WTC11 (cell line): ENCODE data around the gene CDS1. TPM values are rescaled to one million over a fixed set of nuclear protein-coding genes. Genes with fewer than 3 reads are reported as not detected.
"Not testable (repeated sequence)": the region's sequence is repeated elsewhere in the genome, so short reads cannot be mapped to it uniquely, and the experiment has no call there.

Experiments
- ATAC-seq: fragments of 200-7000 bp; cut with Tn5 transposase; 2 replicates; pipeline ENCODE4 v1.10.0; 2021; ENCODE audit warnings: mild to moderate bottlenecking, moderate library complexity
- CTCF ChIA-PET: fragments of 300-600 bp; sonication (Branson Sonifier 250); formaldehyde crosslinking; loops from one replicate; lab custom pipeline; 2021; ENCODE audit warnings: antibody characterized with exemption; lab: Charles Lee
- POLR2A ChIA-PET: fragments of 350-600 bp; sonication (Branson Sonifier 250); formaldehyde crosslinking; loops from one replicate; lab custom pipeline; 2021; ENCODE audit warnings: antibody characterized with exemption; lab: Charles Lee
- DNase-seq: peaks from one replicate; pipeline ENCODE4 v3.0.0; 2021; ENCODE audit warnings: low spot score
- H3K27ac Mint-ChIP-seq: 2 replicates; pipeline ENCODE4 v1.8.0; 2021; ENCODE audit warnings: mixed read lengths
- H3K27me3 Mint-ChIP-seq: 2 replicates; pipeline ENCODE4 v1.8.0; 2021; ENCODE audit warnings: low read depth, mild to moderate bottlenecking, moderate library complexity, mixed read lengths
- H3K36me3 Mint-ChIP-seq: 2 replicates; pipeline ENCODE4 v1.8.0; 2021; ENCODE audit warnings: mixed read lengths
- H3K4me1 Mint-ChIP-seq: 2 replicates; pipeline ENCODE4 v1.8.0; 2022; ENCODE audit warnings: mixed read lengths
- H3K4me3 Mint-ChIP-seq: 2 replicates; pipeline ENCODE4 v1.8.0; 2021; ENCODE audit warnings: mild to moderate bottlenecking, moderate library complexity, mixed read lengths
- H3K9me3 Mint-ChIP-seq: 2 replicates; pipeline ENCODE4 v1.8.0; 2021; ENCODE audit warnings: mixed read lengths
- ARID4B ChIP-seq: sonication (generic); formaldehyde crosslinking; IDR thresholded peaks from 2 replicates; pipeline ENCODE4 v1.8.0; 2023; ENCODE audit warnings: missing genetic modification reagents, mild to moderate bottlenecking, borderline replicate concordance
- E2F5 ChIP-seq: sonication (generic); formaldehyde crosslinking; IDR thresholded peaks from 2 replicates; pipeline ENCODE4 v1.8.1; 2022; ENCODE audit warnings: mild to moderate bottlenecking, moderate library complexity, missing genetic modification reagents
- FOXJ3 ChIP-seq: sonication (generic); formaldehyde crosslinking; IDR thresholded peaks from 2 replicates; pipeline ENCODE4 v1.9.0; 2021; ENCODE audit warnings: missing genetic modification reagents, mild to moderate bottlenecking, borderline replicate concordance
- FOXP1 ChIP-seq: sonication (generic); formaldehyde crosslinking; IDR thresholded peaks from 2 replicates; pipeline ENCODE4 v1.8.0; 2022; ENCODE audit warnings: missing genetic modification reagents, mild to moderate bottlenecking, moderate library complexity, borderline replicate concordance
- IRF1 ChIP-seq: sonication (generic); formaldehyde crosslinking; IDR thresholded peaks from 2 replicates; pipeline ENCODE4 v1.8.0; 2023; ENCODE audit warnings: missing genetic modification reagents
- IRF2 ChIP-seq: sonication (generic); formaldehyde crosslinking; IDR thresholded peaks from 2 replicates; pipeline ENCODE4 v1.8.0; 2022; ENCODE audit warnings: low read depth, missing genetic modification reagents, borderline replicate concordance
- JUN ChIP-seq: sonication (generic); formaldehyde crosslinking; IDR thresholded peaks from 2 replicates; pipeline ENCODE4 v1.8.0; 2023; ENCODE audit warnings: mild to moderate bottlenecking, missing genetic modification reagents
- PRDM15 ChIP-seq: sonication (generic); formaldehyde crosslinking; IDR thresholded peaks from 2 replicates; pipeline ENCODE4 v1.8.0; 2022; ENCODE audit warnings: missing genetic modification reagents
- SMAD3 ChIP-seq: sonication (generic); formaldehyde crosslinking; IDR thresholded peaks from 2 replicates; pipeline ENCODE4 v1.8.0; 2022; ENCODE audit warnings: missing genetic modification reagents, mild to moderate bottlenecking, borderline replicate concordance
- ZBTB43 ChIP-seq: sonication (generic); formaldehyde crosslinking; IDR thresholded peaks from 2 replicates; pipeline ENCODE4 v1.8.1; 2023; ENCODE audit warnings: mild to moderate bottlenecking, missing genetic modification reagents
- total RNA-seq: library from RNA; stranded (reverse); gene quantifications from 3 replicates; pipeline ENCODE4 v1.2.3, GENCODE V29; 2021
- TF ChIP-seq, protein P1 (sequence below): sonication (generic); formaldehyde crosslinking; IDR thresholded peaks from 2 replicates; pipeline ENCODE4 v1.8.1; 2023; ENCODE audit warnings: mild to moderate bottlenecking, missing genetic modification reagents, borderline replicate concordance

The CDS1 gene
- total RNA-seq, 1 experiment from 2014 or later, result 18.3 TPM

GRCh38 chr4:84660606-84661005 lies 77.7 kb downstream of the CDS1 start (continued):
- TF ChIP-seq ZBTB43 (no peak), PRDM15 (CRISPR knock-in tag) (no peak), IRF1 (CRISPR knock-in tag) (no peak)

DNA sequence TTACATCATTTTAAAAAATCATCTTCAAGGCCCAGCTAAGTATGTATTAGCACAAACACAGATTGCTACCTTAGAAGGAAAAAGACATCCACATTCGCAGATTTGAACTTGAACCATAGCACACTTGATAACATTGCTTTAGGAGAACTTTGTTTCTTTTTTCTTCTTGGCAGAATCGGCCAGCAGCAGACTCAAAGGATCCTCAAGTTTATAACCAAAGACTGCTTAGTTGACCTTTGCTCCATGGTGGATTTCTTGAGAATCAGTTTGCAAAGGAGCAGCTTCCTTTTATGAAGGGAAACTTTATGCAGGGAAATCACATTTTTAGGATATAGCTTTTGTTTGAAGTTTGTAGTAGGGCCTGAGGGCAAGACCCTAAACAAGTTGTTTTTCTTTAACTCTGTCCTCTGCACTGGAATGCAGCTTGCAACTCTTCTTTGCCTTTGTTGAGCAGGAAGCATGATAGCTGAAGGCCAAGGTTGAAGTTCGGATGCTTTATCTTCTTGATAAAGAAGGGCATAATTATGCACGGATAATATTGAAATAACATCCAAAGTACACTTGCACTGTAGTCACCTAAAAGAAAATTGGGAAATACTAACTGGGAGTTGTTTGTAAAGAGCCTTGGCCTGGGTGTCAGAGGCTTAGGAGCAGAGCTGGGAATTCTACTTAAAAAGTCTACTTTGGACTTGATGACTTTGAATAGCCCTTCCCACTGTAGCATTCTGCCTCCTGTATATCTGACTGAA lies 78.4 kb downstream of the CDS1 start:
- H3K27me3 Mint-ChIP-seq, result peaks cover 8% of the 10 kb centered on the region
- H3K9me3 Mint-ChIP-seq, result peaks cover 51% of the 10 kb centered on the region
- DNase-seq (no peak), ATAC-seq (peak; percentile 42; the same call in 1 of the 2 replicates)
- TF ChIP-seq JUN (CRISPR knock-in tag) (no peak), FOXP1 (CRISPR knock-in tag) (no peak), FOXJ3 (CRISPR knock-in tag) (no peak), SMAD3 (CRISPR knock-in tag) (no peak)
- TF ChIP-seq, protein P1, sequence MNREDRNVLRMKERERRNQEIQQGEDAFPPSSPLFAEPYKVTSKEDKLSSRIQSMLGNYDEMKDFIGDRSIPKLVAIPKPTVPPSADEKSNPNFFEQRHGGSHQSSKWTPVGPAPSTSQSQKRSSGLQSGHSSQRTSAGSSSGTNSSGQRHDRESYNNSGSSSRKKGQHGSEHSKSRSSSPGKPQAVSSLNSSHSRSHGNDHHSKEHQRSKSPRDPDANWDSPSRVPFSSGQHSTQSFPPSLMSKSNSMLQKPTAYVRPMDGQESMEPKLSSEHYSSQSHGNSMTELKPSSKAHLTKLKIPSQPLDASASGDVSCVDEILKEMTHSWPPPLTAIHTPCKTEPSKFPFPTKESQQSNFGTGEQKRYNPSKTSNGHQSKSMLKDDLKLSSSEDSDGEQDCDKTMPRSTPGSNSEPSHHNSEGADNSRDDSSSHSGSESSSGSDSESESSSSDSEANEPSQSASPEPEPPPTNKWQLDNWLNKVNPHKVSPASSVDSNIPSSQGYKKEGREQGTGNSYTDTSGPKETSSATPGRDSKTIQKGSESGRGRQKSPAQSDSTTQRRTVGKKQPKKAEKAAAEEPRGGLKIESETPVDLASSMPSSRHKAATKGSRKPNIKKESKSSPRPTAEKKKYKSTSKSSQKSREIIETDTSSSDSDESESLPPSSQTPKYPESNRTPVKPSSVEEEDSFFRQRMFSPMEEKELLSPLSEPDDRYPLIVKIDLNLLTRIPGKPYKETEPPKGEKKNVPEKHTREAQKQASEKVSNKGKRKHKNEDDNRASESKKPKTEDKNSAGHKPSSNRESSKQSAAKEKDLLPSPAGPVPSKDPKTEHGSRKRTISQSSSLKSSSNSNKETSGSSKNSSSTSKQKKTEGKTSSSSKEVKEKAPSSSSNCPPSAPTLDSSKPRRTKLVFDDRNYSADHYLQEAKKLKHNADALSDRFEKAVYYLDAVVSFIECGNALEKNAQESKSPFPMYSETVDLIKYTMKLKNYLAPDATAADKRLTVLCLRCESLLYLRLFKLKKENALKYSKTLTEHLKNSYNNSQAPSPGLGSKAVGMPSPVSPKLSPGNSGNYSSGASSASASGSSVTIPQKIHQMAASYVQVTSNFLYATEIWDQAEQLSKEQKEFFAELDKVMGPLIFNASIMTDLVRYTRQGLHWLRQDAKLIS (CRISPR knock-in tag), result no peak
- CTCF ChIA-PET, result no interaction called here
- H3K36me3 Mint-ChIP-seq, result peaks cover 63% of the 10 kb centered on the region
- no peak overlapping the region for H3K4me3 Mint-ChIP-seq
- peaks cover 18% of the 10 kb centered on the region for H3K4me1 Mint-ChIP-seq
- POLR2A ChIA-PET, result no interaction called here
- no peak overlapping the region for H3K27ac Mint-ChIP-seq

DNA sequence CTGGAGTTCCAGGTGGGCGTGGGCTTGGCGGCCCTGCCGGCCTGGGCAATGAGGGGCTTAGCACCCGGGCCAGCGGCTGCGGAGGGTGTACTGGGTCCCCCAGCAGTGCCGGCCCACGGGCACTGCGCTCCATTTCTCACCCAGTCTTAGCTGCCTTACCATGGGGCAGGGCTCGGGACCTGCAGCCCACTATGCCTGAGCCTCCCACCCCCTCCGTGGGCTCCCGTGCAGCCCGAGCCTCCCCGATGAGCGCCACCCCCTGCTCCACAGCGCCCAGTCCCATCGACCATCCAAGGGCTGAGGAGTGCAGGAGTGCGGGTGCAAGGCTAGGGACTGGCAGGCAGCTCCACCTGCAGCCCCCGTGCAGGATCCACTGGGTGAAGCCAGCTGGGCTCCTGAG lies 81.8 kb downstream of the CDS1 start:
- H3K36me3 Mint-ChIP-seq, result peaks cover 40% of the 10 kb centered on the region
- H3K4me3 Mint-ChIP-seq, result not testable (repeated sequence)

GRCh38 chr4:84666439-84666838 lies 83.5 kb downstream of the CDS1 start:
- CTCF ChIA-PET, result no interaction called here
- Mint-ChIP-seq H3K9me3 (peaks cover 33% of the 10 kb centered on the region), H3K27ac (no peak overlapping the region), H3K27me3 (no peaks in the 10 kb centered on the region), H3K4me3 (no peak overlapping the region), H3K36me3 (peaks cover 41% of the 10 kb centered on the region), H3K4me1 (peaks cover 4% of the 10 kb centered on the region)
- no peak for DNase-seq
- POLR2A ChIA-PET, result no interaction called here
- ATAC-seq, result no peak
- no peak for TF ChIP-seq ARID4B (CRISPR knock-in tag)
- TF ChIP-seq E2F5 (CRISPR knock-in tag), result no peak
- TF ChIP-seq IRF2, result no peak

More for the DNA sequence above, 81.8 kb downstream of the CDS1 start:
- Mint-ChIP-seq H3K9me3 (peaks cover 33% of the 10 kb centered on the region), H3K4me1 (peaks cover 18% of the 10 kb centered on the region)
- DNase-seq, H3K27ac Mint-ChIP-seq, POLR2A ChIA-PET, H3K27me3 Mint-ChIP-seq, ATAC-seq, CTCF ChIA-PET: not testable (repeated sequence)
